Ishikawa (cell line): ENCODE results near the gene DHRS9.

Experiments
- CEBPB ChIP-seq: IDR thresholded peaks from 2 replicates; pipeline ENCODE4 v1.6.1; 2012
- CREB1 ChIP-seq: IDR thresholded peaks from 2 replicates; pipeline ENCODE4 v1.6.1; 2012; ENCODE audit warnings: low read depth
- EGR1 ChIP-seq: IDR thresholded peaks from 2 replicates; pipeline ENCODE4 v1.6.1; 2012
- EP300 ChIP-seq: IDR thresholded peaks from 2 replicates; pipeline ENCODE4 v1.6.1; 2012; ENCODE audit warnings: borderline replicate concordance
- FOXM1 ChIP-seq: IDR thresholded peaks from 2 replicates; pipeline ENCODE4 v1.6.1; 2012; ENCODE audit warnings: low read depth, borderline replicate concordance
- MAX ChIP-seq: IDR thresholded peaks from 2 replicates; pipeline ENCODE4 v1.6.1; 2012
- NFIC ChIP-seq: IDR thresholded peaks from 2 replicates; pipeline ENCODE4 v1.6.1; 2012
- RAD21 ChIP-seq: IDR thresholded peaks from 2 replicates; pipeline ENCODE4 v1.6.1; 2012; ENCODE audit warnings: low read depth
- REST ChIP-seq: IDR thresholded peaks from 2 replicates; pipeline ENCODE4 v1.6.1; 2012; ENCODE audit warnings: low read depth, mild to moderate bottlenecking
- TAF1 ChIP-seq: IDR thresholded peaks from 2 replicates; pipeline ENCODE4 v1.6.1; 2012; ENCODE audit warnings: low read depth, mild to moderate bottlenecking
- TCF12 ChIP-seq: IDR thresholded peaks from 2 replicates; pipeline ENCODE4 v1.6.1; 2012; ENCODE audit warnings: low read depth
- TEAD4 ChIP-seq: IDR thresholded peaks from 2 replicates; pipeline ENCODE4 v1.6.1; 2012
- USF1 ChIP-seq: IDR thresholded peaks from 2 replicates; pipeline ENCODE4 v1.6.1; 2012
- YY1 ChIP-seq: IDR thresholded peaks from 2 replicates; pipeline ENCODE4 v1.6.1; 2012; ENCODE audit warnings: low read depth
- ZBTB7A ChIP-seq: IDR thresholded peaks from 2 replicates; pipeline ENCODE4 v1.6.1; 2012; ENCODE audit warnings: low read depth

Gene DHRS9

GRCh38 chr2:169034256-169034655 is 35.1 kb upstream of the DHRS9 start:
- TF ChIP-seq TCF12 (no peak), CEBPB (no peak), REST (no peak), RAD21 (no peak), TAF1 (no peak), TEAD4 (no peak), YY1 (no peak), EGR1 (no peak), NFIC (no peak), MAX (no peak), FOXM1 (no peak), ZBTB7A (no peak), EP300 (no peak), USF1 (no peak), CREB1 (no peak)

GRCh38 chr2:169034984-169035544 is 34.3 kb upstream of the DHRS9 start:
- no peak for TF ChIP-seq RAD21
- TF ChIP-seq TCF12, result no peak
- TF ChIP-seq FOXM1, result no peak
- TF ChIP-seq YY1, result no peak
- TF ChIP-seq EP300, result no peak
- no peak for TF ChIP-seq TAF1
- no peak for TF ChIP-seq TEAD4
- no peak for TF ChIP-seq ZBTB7A
- no peak for TF ChIP-seq CEBPB
- TF ChIP-seq MAX, result no peak
- TF ChIP-seq NFIC, result no peak
- no peak for TF ChIP-seq USF1
- no peak for TF ChIP-seq EGR1
- no peak for TF ChIP-seq REST
- no peak for TF ChIP-seq CREB1

- TF ChIP-seq TAF1 (no peak), RAD21 (no peak), EGR1 (no peak), REST (no peak), CREB1 (no peak), MAX (no peak), USF1 (no peak), FOXM1 (no peak), YY1 (no peak), EP300 (no peak), ZBTB7A (no peak), TEAD4 (no peak), NFIC (no peak), TCF12 (no peak)
Observed at GRCh38 chr2:169035887-169036286, 33.5 kb upstream of the DHRS9 start.
